GM19395 (cell line): ENCODE data around the gene RALGDS.

ENCODE experiments used
- ATAC-seq: cut with Tn5 transposase; IDR thresholded peaks from one replicate; pipeline ENCODE4 v1.9.1; 2021; ENCODE audit warnings: mild to moderate bottlenecking, moderate library complexity; ENCODE audit not compliant: unreplicated experiment

Gene RALGDS

GRCh38 chr9:133120501-133121197, 391 bp downstream of the RALGDS start:
- ATAC-seq, result peak; percentile 24

DNA sequence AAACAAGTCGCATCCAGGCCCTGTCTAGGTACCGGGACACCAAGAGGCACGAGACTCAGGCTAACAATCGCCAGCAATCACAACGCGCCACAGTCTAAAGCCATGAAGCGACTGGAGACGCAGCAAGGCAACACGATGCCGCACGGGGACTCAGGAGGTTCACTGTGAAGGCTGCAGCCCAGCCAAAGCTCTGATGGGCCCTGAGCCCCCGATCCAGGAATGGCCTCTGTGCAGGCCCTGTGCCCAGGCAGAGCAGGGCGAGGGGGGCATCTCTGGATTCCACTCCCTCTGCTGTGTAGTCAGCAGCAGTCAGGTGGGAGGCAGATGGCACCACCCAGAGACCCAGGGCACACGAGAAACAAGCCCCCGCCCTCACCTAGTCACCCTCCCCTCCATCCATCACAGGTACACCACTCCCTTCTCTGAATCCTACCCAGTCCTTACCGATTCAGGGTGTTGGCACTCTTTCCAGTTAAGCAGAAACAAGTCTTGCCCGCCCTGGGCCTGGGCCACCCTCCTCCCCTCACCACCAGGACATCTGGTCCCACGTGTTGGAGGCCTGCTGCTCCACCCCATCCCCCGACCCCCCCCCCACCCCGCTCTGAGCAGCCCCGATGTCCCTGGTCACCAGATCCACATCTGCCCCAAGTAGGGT, 1.1 kb downstream of the RALGDS start:
- no peak for ATAC-seq

DNA sequence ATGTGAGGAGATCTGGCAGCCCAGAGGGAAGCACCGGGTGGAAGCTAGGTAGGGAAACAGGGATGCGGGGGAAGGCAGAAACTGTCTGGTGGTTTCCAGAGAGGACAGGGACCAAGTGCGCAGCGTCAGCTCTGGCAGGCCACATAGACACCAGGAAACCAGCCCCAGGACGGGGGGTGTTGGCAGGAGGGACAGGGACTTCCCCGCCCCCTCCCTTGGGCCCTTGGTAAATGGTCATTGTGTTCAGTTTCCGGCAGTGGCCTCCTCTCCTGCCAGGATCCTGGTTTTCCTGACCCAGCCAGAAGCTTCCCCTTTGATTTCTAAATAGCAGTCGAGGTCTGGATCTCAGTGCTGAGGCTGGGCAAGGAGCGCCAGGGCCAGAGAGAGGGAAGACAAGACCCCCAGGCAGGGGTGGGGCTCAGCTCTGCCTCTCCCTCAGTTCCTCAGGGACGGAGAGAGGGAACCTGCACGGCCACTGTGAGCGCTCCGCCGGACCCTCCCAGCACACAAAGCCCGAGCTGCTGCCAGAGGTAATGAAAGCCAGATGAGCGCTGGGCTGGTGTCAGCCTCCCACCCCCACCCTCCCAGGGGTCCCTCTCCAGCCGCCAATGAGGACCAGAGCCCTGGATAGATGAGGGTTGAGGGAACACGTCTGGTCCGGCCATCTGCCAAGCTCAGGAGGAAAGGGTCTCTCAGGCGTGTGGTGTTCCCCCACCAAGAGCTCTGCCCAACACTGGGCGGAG, 1.8 kb downstream of the RALGDS start:
- ATAC-seq, result no peak

DNA sequence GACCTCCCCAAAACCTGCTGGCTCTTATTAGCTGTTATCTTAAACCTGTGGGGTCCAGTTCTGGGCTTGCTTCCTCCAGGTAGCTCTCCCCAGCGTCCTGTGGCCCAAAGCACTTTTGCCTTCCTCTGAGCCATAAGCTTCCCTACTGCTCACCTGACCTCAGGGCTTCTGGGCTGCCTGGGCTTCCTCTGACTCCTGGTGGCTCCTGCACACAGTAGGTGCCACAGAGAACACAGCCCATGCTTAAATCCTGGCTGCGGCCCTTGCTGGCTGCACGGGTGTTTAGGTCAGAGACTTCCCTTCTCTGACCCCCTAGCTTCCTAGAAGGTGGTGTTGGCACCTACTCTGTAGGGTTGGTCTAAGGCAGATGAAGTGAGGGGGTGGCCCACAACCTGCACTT, 2.5 kb downstream of the RALGDS start:
- ATAC-seq, result no peak

- no peak for ATAC-seq
Observed at GRCh38 chr9:133118179-133118520, 2.9 kb downstream of the RALGDS start.

DNA sequence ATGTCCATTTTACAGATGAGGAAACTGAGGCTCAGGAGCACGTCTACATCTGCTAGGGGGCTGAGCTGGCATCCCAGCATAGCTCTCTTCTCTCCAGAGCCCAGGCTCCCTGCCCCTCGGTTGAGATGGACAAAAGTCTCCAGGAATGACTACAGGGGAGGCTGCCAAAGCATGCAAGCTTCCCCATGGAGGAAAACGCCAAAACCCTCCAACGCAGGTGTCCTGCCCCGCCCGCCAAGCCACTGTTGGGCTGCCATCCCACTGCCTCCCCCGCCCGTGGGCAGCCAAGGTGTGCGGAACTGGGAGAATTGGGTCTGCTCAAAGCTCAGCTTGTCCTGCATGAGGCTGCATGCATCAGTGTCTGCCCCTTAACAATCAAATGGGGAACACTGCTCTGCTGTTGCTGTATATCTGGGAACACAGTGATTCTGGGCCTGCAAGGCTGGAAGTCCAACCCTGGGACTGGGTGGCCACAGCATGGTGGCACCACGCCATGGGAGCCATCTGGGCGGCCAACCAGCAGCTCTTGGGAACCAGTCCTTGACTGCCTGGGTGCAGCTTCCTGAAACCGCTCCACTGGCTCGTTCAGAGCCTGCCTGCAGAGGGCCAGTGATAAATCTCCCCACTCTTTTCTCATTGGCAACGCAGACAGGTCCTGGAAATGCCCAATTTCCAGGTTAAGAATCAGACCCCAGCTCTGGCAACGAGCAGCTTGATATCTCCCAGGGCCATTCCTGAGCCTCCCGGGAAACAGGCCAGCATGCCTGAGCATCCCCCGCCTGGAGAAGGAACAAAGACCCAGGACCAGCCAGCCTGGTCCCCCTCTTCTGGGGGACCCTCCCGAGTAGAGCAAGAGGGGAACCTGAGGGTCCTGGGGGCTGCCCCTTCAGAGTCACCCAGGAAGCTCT, 3.5 kb downstream of the RALGDS start:
- ATAC-seq, result no peak

DNA sequence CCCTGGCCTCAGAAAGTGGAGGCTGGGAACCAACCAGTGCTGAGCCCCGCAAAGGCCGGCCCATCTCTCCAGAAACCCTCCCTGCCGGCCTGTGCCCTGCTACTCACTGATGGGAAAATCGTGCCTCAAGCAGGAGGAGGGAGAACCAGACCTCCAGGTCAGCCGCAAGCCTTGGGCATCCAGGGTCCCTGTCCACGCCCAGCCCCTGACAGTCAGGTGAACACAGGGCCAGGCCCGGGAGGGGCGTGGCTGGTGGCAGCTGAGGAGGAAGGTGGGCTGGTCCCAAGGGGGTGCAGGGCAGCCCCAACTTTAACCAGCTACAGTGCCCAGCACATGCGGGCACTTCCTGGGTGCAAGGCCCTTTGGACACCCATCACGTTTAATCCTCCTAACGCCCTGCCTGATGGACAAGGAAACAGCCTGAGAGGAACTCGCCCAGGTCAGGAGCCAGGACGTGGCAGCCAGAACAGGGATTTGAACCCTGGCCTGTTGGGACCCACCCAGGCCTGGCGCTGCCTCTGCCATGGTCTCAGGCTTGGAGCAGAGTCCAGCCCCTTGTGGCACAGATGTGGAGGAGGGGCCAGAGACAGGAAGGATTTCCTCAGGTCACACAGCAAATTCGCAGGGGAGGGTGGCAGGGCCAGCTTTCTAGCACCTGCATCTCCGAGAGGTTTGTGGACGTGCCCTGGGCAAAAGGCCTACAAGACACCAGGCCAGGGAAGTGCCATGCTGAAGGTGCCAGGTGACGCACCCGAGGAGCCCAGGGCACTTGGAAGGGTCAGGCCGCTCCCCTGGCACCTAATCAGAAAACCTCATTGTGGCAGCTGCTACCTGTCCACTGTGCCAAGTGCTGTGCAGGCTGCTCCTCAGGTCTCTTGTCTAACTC, 4.5 kb downstream of the RALGDS start:
- no peak for ATAC-seq

DNA sequence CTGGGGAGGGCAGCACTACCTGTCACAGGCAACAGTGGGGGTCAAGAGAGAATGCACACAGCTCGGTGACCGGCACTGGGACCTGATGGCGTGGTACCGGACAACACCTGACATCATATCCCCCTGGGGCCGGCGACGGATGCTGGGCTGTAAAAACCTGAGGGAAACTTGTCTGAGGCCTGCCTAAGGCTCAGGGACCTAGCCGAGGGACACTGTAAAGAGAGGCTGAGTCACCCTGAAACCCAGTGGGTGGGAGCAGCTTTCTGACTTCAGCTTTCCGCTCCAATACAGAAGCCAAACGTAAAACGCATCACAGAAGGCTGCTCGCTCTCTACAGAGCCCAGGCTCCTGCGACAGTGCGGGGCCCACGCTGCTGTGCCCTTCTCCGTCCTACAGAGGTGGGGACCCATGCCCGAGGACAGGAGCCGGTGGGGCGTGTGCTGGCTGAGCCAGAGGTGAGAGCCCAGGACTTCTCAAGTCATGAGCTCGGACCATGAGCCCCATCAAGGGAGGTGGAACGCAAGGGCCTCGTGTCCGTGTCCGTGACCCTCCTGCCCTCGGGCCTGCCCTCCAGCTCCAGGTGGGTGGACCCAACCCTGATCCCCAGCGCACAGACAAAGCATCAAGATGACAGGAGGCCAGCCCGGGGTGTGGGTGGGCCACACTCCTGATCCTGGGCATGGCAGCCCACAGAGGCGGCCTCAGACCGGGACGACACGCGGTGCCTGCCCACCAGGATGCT, 5.3 kb downstream of the RALGDS start:
- ATAC-seq, result peak; percentile 79

- ATAC-seq, result no peak
Observed at GRCh38 chr9:133114886-133115603, 6.0 kb downstream of the RALGDS start.

- no peak for ATAC-seq
Observed at GRCh38 chr9:133113949-133114885, 6.8 kb downstream of the RALGDS start.

DNA sequence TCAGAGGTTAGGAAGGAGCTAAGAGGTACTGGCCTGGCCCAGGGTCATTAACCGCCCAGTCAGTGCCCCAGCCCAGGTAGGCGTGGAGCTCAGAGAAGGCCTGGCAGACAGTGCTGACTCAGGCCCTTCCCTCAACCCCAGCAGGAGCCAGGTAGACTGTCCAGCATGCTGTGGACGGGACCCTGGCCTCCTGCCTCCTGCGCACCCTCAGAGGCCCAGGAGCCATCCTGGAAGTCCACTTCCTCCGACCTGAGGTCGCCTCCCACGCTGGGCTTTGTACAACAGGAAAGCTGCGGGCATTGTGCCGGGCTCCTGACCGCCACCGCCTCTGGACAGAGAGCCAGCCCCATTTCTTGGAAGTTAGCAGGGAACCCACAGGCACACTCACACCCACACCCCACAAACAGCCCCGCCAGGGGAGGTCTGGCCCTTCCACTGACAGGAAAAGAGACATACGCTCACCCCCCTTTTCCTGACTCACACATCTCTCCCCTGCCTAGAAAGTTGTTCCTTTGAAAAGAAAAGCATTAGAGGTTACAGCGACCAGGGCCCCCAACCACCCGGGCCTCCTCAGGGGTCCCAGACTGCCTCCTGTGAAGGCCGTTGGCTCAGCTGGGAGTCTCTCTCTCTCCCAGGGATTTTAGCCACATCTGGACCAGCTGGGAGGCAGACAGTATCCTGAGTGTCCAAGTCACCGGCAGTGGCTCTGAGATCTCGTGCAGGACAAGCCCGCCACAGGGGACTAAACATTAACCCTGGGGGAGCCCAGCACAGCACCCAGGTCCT, 7.7 kb downstream of the RALGDS start:
- ATAC-seq, result no peak

DNA sequence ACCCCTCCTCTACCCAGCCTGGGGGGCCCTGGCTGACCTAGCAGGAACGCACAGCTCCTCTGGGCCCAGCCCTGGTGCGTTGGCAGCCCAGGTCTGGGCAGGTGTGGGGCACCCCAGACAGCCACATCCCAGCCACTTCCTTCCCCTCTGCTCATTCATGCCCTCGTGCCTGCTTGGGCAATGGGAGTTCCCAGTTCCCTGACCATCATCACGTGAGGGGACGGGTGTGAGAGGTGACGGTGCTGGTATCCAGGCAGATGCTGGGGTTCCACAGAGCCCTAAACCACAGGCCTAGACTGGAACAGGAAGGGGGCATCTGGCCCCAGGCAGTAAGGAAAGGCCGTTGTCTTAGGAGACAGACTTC, 8.4 kb downstream of the RALGDS start:
- ATAC-seq, result no peak

- ATAC-seq, result no peak
Observed at GRCh38 chr9:133111808-133112662, 9.0 kb downstream of the RALGDS start.

GRCh38 chr9:133109931-133110650, 10.9 kb downstream of the RALGDS start:
- ATAC-seq, result no peak
